Measurements from ENCODE around the gene LRRC42.

LRRC42 gene

GRCh38 chr1:53951697-53952096 is 5.5 kb downstream of the LRRC42 start:
- TF ChIP-seq EZH2phosphoT487 (conservative IDR thresholded peaks at IDR 0.05; ENCODE audit: low read length), result no peak
- no peak for TF ChIP-seq CTCF (IDR thresholded peaks at IDR 0.05; ENCODE audit: insufficient read depth, low read length, poor library complexity, severe bottlenecking)
- H3F3A ChIP-seq (ENCODE audit: insufficient read depth), result peaks cover 11% of the 10 kb centered on the region; the same call in 1 of the 2 replicates
- H4K20me1 ChIP-seq (ENCODE audit: low read depth, low read length), result peaks cover 3% of the 10 kb centered on the region; the same call in 1 of the 2 replicates
- H2AFZ ChIP-seq (ENCODE audit: low read depth, low read length, severe bottlenecking), result no peak overlapping the region
- H3K9ac ChIP-seq (ENCODE audit: low read length), result no peak overlapping the region
- H3K27me3 ChIP-seq (ENCODE audit: low read length), result no peaks in the 10 kb centered on the region
- no peaks in the 10 kb centered on the region for H3K9me2 ChIP-seq (replicated peaks; ENCODE audit: insufficient read depth, low read length)
- H3K9me3 ChIP-seq (ENCODE audit: insufficient read depth, low read length), result no peaks in the 10 kb centered on the region
- H3K27ac ChIP-seq (ENCODE audit: low read depth, low read length), result no peak overlapping the region
- H3K79me2 ChIP-seq (ENCODE audit: insufficient read depth, low read length), result peaks cover 19% of the 10 kb centered on the region; the same call in 1 of the 2 replicates
- H3K36me3 ChIP-seq (ENCODE audit: low read length), result 0 out of 2 replicates have a peak, but pooled peaks cover 4% of the 10 kb centered on the region
- no peak overlapping the region for H3K4me2 ChIP-seq (ENCODE audit: low read depth, low read length, poor library complexity, severe bottlenecking)
- no peak overlapping the region for H3K4me3 ChIP-seq (ENCODE audit: insufficient read depth, low read length, poor library complexity, severe bottlenecking)

- Histone ChIP-seq H3K9me2 (replicated peaks; ENCODE audit: insufficient read depth, low read length) (no peaks in the 10 kb centered on the region), H3K9ac (ENCODE audit: low read length) (no peak overlapping the region), H3K9me3 (ENCODE audit: insufficient read depth, low read length) (no peaks in the 10 kb centered on the region), H4K20me1 (ENCODE audit: low read depth, low read length) (peaks cover 3% of the 10 kb centered on the region; the same call in 1 of the 2 replicates), H3K79me2 (ENCODE audit: insufficient read depth, low read length) (peaks cover 5% of the 10 kb centered on the region; the same call in 1 of the 2 replicates), H3K4me2 (ENCODE audit: low read depth, low read length, poor library complexity, severe bottlenecking) (no peak overlapping the region), H3K36me3 (ENCODE audit: low read length) (0 out of 2 replicates have a peak, but pooled peaks cover 4% of the 10 kb centered on the region), H3K27me3 (ENCODE audit: low read length) (no peaks in the 10 kb centered on the region), H3F3A (ENCODE audit: insufficient read depth) (no peaks in the 10 kb centered on the region), H3K27ac (ENCODE audit: low read depth, low read length) (no peak overlapping the region), H3K4me3 (ENCODE audit: insufficient read depth, low read length, poor library complexity, severe bottlenecking) (no peak overlapping the region), H2AFZ (ENCODE audit: low read depth, low read length, severe bottlenecking) (no peak overlapping the region)
- no peak for TF ChIP-seq CTCF (IDR thresholded peaks at IDR 0.05; ENCODE audit: insufficient read depth, low read length, poor library complexity, severe bottlenecking)
- TF ChIP-seq EZH2phosphoT487 (conservative IDR thresholded peaks at IDR 0.05; ENCODE audit: low read length), result no peak
These were observed 8.0 kb downstream of the LRRC42 start for GRCh38 chr1:53954128-53954527.

- Histone ChIP-seq H4K20me1 (ENCODE audit: low read depth, low read length) (peaks cover 3% of the 10 kb centered on the region; the same call in 1 of the 2 replicates), H3K4me2 (ENCODE audit: low read depth, low read length, poor library complexity, severe bottlenecking) (no peak overlapping the region), H3K79me2 (ENCODE audit: insufficient read depth, low read length) (no peaks in the 10 kb centered on the region; the same call in 1 of the 2 replicates), H3K36me3 (ENCODE audit: low read length) (peaks cover 4% of the 10 kb centered on the region; the same call in 1 of the 2 replicates), H3K9me2 (replicated peaks; ENCODE audit: insufficient read depth, low read length) (no peaks in the 10 kb centered on the region), H3K27me3 (ENCODE audit: low read length) (no peaks in the 10 kb centered on the region), H3K4me3 (ENCODE audit: insufficient read depth, low read length, poor library complexity, severe bottlenecking) (no peak overlapping the region), H3F3A (ENCODE audit: insufficient read depth) (0 out of 2 replicates have a peak, but pooled peaks cover 4% of the 10 kb centered on the region), H3K27ac (ENCODE audit: low read depth, low read length) (no peak overlapping the region), H3K9me3 (ENCODE audit: insufficient read depth, low read length) (no peaks in the 10 kb centered on the region), H3K9ac (ENCODE audit: low read length) (no peak overlapping the region), H2AFZ (ENCODE audit: low read depth, low read length, severe bottlenecking) (no peak overlapping the region)
- TF ChIP-seq EZH2phosphoT487 (conservative IDR thresholded peaks at IDR 0.05; ENCODE audit: low read length) (no peak), CTCF (IDR thresholded peaks at IDR 0.05; ENCODE audit: insufficient read depth, low read length, poor library complexity, severe bottlenecking) (no peak)
These were observed 10.4 kb downstream of the LRRC42 start for GRCh38 chr1:53956308-53957168.

Measured in SU-DHL-6 (cell line).